HL-60 (cell line): ENCODE data around the gene PDCD2L.

Source experiments
- DNase-seq, 2 experiments: peaks; one replicate each; pipeline ENCODE4 v3.0.0-alpha.2; 2010 to 2020; ENCODE audit warnings: low read depth in 1 of 2, low spot score in 1 of 2
- H3K27ac ChIP-seq: fragments of 250-450 bp; sonication (Bioruptor Pico); replicated peaks from 2 replicates; pipeline ENCODE4 v1.5.1; 2020; ENCODE audit warnings: mild to moderate bottlenecking, moderate library complexity
- H3K27me3 ChIP-seq: fragments of 250-450 bp; sonication (Bioruptor Pico); 2 replicates; pipeline ENCODE4 v1.5.1; 2021; ENCODE audit warnings: mild to moderate bottlenecking, moderate library complexity; ENCODE audit not compliant: insufficient read depth, poor library complexity, severe bottlenecking
- H3K4me3 ChIP-seq: replicated peaks from 2 replicates; pipeline ENCODE4 v1.5.1; 2011; ENCODE audit warnings: mild to moderate bottlenecking, control low read depth, low read length; ENCODE audit not compliant: insufficient read depth
- CTCF ChIP-seq: IDR thresholded peaks from one replicate; pipeline ENCODE4 v1.5.1; 2011; ENCODE audit warnings: low read length, control low read depth, inconsistent platforms; ENCODE audit not compliant: insufficient read depth
- GABPA ChIP-seq: IDR thresholded peaks from 2 replicates; pipeline ENCODE4 v1.6.1; 2012; ENCODE audit warnings: low read depth
- POLR2AphosphoS5 ChIP-seq: IDR thresholded peaks from 2 replicates; pipeline ENCODE4 v1.6.1; 2012; ENCODE audit warnings: low read depth
- SPI1 ChIP-seq: IDR thresholded peaks from 2 replicates; pipeline ENCODE4 v1.6.1; 2012; ENCODE audit warnings: low read depth, mild to moderate bottlenecking, borderline replicate concordance
- TF ChIP-seq, protein P1 (sequence below): IDR thresholded peaks from 2 replicates; pipeline ENCODE4 v1.6.1; 2012; ENCODE audit warnings: low read depth; ENCODE audit not compliant: insufficient replicate concordance

PDCD2L gene

GRCh38 chr19:34391813-34392212 lies 12.4 kb upstream of the PDCD2L start:
- Histone ChIP-seq H3K27me3 (no peaks in the 10 kb centered on the region), H3K4me3 (no peak overlapping the region), H3K27ac (no peak overlapping the region)
- DNase-seq = no peak
- TF ChIP-seq POLR2AphosphoS5 = no peak
- TF ChIP-seq, protein P1, sequence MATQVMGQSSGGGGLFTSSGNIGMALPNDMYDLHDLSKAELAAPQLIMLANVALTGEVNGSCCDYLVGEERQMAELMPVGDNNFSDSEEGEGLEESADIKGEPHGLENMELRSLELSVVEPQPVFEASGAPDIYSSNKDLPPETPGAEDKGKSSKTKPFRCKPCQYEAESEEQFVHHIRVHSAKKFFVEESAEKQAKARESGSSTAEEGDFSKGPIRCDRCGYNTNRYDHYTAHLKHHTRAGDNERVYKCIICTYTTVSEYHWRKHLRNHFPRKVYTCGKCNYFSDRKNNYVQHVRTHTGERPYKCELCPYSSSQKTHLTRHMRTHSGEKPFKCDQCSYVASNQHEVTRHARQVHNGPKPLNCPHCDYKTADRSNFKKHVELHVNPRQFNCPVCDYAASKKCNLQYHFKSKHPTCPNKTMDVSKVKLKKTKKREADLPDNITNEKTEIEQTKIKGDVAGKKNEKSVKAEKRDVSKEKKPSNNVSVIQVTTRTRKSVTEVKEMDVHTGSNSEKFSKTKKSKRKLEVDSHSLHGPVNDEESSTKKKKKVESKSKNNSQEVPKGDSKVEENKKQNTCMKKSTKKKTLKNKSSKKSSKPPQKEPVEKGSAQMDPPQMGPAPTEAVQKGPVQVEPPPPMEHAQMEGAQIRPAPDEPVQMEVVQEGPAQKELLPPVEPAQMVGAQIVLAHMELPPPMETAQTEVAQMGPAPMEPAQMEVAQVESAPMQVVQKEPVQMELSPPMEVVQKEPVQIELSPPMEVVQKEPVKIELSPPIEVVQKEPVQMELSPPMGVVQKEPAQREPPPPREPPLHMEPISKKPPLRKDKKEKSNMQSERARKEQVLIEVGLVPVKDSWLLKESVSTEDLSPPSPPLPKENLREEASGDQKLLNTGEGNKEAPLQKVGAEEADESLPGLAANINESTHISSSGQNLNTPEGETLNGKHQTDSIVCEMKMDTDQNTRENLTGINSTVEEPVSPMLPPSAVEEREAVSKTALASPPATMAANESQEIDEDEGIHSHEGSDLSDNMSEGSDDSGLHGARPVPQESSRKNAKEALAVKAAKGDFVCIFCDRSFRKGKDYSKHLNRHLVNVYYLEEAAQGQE = no peak
- no peak for TF ChIP-seq SPI1
- no peak for TF ChIP-seq GABPA
- TF ChIP-seq CTCF = no peak

DNA sequence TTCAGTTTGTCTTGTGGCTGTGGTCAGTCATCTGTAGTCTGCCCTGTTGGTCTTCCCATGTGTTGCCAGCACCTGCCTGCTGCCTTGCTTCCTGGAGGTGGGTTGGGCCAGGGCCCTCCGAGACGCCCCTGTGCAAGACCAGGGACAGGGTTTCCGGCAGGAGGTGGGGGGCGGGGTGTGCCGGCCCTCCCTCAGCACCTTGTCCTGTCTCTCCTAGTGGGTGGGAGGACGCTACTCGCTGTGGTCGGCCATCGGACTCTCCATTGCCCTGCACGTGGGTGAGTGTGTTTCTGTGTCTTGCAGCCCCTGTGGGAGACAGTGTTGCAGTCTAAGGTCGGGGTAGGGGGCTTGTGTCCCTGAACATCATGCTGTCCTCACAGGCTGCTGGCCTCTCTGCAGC lies 11.2 kb upstream of the PDCD2L start:
- no peak for TF ChIP-seq CTCF
- no peak for TF ChIP-seq POLR2AphosphoS5
- TF ChIP-seq, protein P1 = no peak
- no peak for TF ChIP-seq SPI1
- no peak for TF ChIP-seq GABPA

GRCh38 chr19:34393629-34394028 lies 10.6 kb upstream of the PDCD2L start:
- TF ChIP-seq POLR2AphosphoS5 = no peak
- no peak for TF ChIP-seq GABPA
- TF ChIP-seq, protein P1 = no peak
- no peak for TF ChIP-seq SPI1
- TF ChIP-seq CTCF = no peak
- DNase-seq = no peak
- no peak overlapping the region for H3K27ac ChIP-seq
- no peaks in the 10 kb centered on the region for H3K27me3 ChIP-seq
- no peak overlapping the region for H3K4me3 ChIP-seq

More for the DNA sequence above, 11.2 kb upstream of the PDCD2L start:
- DNase-seq = no peak
- Histone ChIP-seq H3K4me3 (no peak overlapping the region), H3K27me3 (no peaks in the 10 kb centered on the region), H3K27ac (no peak overlapping the region)
